C1 segment of cervical spinal cord (tissue), 14 donors: ENCODE data around the gene ZSWIM1.
A peak's percentile ranks its signal among the peaks of the same experiment; 100 is the strongest.

Source experiments
- DNase-seq, 14 donors: peaks; one replicate each; lab custom pipeline; 2025; lab: John Stamatoyannopoulos, UW

The ZSWIM1 gene

DNA sequence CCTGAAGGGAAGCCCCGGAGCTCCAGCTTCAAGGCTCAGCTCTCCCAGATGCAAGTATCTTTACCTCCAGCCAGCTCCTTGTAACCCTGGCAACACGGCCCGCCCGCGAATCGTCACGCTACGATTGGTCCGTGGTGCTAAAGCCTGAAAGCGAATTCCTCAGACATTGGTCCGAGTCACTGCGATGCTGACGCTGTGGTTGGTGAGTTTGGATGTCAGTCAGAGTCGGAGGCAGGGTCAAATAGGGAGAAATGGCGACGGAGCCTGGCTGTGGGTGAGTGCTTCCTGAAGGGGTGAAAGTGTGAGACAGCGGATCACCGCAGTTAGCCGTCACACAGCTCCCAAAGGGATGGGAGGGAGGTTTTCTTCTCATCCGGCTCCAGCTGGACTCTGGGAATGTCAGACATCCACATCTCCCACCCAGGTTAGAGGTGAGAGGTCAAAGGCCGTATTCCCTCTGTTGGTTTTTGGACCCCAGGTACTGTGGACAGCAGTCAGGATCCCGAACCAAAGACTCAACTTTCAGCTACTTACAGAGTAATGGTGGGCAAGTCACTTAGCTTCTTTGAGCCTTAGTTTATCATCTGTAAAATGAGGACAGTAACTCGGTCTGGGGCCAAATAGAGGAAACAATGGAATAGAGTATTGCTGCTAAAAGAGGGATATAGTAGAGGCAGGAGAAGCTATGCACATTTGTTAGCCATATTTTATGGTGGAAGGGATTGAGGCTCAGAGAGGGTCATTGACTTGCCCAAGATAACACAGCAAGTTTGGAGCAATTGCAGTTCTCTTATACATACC, at the start of gene ZSWIM1:
TSS of gene ZSWIM1 (plus strand) at position 240 of the 801 bp plus-strand sequence. CDS start 1,366 bp downstream, outside the sequence.
- peak; percentile 63 to 99 (median 92) for DNase-seq

DNA sequence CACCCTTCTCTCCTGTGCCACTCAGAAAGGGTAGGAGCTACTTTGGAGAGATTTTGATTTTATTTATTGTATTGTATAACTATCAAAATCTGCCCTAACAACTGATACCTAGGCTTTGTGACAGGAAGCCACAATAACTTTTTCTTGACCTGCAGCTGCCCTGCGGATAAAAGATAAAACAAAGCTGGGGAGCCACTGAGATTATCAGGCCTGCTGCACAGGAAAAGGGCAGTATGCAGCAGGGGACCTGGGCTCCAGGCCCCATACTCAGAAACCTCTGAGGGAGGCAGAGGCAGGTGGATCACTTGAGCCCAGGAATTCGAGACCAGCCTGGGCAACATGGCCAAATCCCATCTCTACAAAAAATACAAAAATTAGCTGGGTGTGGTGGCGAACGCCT, 48.4 kb upstream of the ZSWIM1 start:
- DNase-seq = no peak

DNA sequence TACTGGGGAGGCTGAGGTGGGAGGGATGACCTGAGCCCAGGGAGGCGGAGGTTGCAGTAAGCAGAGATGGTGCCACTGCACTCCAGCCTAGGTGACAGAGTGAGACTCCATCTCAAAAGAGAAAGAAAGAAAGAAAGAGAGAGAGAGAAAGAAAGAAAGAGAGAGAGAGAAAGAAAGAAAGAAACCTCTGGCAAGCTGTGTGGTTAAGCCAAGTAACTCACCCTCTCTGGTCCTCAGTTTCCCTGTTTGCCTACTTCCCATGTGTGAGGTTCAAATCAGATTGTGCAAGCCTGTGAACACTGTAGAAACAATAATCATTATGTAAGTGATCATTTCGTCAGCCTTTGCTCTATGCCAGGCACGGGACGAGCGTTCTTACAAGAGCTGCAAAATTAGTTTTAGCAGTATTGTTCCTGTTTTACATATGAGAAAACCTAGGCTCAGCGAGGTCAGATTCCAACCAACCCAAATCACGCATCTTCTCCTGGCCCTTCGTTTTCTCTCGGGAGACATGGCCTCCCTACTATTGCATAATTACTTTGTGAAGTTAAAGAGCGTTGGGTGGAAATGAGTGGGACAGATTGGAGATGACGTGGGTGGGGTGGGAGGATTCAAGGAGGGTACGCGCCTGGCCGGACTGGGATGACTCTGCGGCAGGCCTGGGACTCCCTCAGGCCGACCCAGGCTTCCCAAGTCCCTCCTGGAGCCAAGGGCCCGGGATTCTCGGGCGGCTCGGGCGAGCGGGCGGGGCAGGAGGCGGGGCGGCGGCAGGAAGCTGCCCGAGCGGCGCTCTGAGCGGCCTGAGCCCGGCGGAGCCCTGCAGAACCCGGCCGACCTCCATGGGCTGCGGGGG, 47.8 kb upstream of the ZSWIM1 start, which contains the start of gene SNX21:
TSS of gene SNX21 (plus strand) at position 770 of the 853 bp plus-strand sequence. CDS start 121 bp downstream, outside the sequence.
- DNase-seq = peak in 12 of 14 donors; percentile 36 to 83 (median 70)

GRCh38 chr20:45833883-45834796, 46.9 kb upstream of the ZSWIM1 start:
- peak in 13 of 14 donors; percentile 36 to 83 (median 68) for DNase-seq

GRCh38 chr20:45834797-45835161, 46.2 kb upstream of the ZSWIM1 start:
- DNase-seq = no peak

DNA sequence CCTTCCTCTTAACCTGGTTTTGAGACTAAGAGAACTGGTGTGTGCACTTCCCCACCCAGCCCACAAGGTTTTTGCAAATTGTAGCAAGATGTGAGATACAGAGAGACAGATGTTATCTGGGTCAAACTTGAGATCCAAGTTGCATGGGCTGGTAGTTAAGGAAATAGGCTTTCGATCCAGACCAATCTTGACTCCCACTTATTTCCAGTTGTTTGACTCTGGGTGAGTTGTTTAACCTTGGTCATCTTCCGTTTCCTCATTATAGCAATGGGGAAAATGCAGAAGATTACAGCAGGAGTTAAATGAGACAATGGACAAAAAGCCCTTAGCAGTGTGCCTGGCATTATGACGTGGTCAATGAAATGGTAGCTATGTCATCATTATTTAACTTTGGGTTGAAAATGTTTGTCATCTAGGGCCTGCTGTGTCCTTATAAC, 45.7 kb upstream of the ZSWIM1 start:
- DNase-seq = no peak

DNA sequence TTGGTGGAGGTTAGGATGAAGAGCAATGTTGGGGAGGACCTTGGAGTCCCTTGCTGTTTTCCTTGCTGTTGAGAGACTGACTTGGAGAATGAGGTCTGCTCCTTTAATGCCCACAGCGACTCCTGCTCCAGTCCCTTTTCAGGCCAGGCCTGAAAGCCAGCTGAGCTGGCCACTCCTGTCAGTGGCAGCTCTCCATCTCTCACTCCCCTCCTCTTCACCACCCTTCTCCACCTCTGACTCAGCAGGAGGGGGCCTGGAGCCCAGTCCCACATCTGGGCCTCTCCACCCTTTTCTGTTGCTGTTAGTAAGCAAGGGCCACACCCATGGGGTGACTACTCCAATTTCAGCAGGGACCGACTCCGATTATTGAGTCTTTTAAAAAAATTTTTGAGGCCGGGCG, 45.2 kb upstream of the ZSWIM1 start:
- DNase-seq = peak in 3 of 14 donors; percentile 5 to 48 (median 7)

GRCh38 chr20:45836841-45837240, 44.2 kb upstream of the ZSWIM1 start:
- no peak for DNase-seq

GRCh38 chr20:45840700-45841198, 40.3 kb upstream of the ZSWIM1 start:
- DNase-seq = peak in 1 of 14 donors; percentile 10

GRCh38 chr20:45841407-45842129, 39.5 kb upstream of the ZSWIM1 start:
- DNase-seq = no peak

DNA sequence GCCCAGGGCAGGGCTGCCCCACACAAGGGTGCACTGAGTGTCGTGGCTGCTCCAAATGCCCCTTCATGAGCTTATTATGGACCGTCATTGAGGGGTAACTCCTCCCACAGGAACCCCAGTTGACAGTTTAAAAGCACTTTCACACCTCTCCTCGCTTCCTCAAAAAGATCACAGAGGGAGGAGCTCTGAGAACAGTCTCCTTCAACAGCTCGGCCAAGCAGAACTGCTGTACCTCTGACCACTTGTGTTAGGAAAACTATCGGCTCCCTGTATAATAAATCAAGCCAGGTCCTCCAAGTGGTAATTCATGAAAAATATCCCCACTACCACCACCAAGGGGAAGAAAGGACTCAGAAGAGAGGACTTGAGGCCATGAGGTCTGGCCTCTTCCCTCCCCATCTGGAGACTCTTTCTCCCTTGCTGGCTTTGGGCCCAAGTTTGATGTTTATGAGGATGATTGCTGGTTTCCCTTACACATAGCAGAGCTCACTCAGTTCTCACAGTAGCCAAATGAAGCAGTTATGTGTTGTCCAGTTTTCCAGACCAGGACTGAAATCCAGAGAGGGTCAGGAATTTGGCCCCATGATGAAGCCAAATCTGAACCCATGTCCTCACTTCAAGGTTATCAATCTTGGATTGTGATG, 38.7 kb upstream of the ZSWIM1 start:
- DNase-seq = no peak

GRCh38 chr20:45843506-45843905, 37.5 kb upstream of the ZSWIM1 start:
- no peak for DNase-seq

DNA sequence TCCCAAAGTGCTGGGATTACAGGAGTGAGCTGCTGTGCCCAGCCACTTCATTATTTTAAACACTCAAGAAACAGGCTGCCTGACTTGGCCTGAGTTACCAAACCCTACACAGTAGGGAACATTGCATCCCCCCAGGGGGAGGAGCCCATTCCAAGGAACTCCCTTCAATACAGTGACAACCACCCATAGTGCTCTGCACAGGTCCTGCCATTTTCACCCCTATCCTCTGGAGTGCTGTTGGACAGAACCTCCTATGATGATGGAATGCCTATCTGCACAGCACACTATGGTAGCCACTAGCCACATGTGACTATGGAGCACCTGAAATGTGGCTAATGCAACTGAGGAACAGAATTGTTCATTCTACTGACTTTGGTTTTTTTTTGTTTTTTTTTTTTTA, 35.6 kb upstream of the ZSWIM1 start:
- no peak for DNase-seq

- no peak for DNase-seq
Observed at GRCh38 chr20:45848421-45848820, 32.6 kb upstream of the ZSWIM1 start.

DNA sequence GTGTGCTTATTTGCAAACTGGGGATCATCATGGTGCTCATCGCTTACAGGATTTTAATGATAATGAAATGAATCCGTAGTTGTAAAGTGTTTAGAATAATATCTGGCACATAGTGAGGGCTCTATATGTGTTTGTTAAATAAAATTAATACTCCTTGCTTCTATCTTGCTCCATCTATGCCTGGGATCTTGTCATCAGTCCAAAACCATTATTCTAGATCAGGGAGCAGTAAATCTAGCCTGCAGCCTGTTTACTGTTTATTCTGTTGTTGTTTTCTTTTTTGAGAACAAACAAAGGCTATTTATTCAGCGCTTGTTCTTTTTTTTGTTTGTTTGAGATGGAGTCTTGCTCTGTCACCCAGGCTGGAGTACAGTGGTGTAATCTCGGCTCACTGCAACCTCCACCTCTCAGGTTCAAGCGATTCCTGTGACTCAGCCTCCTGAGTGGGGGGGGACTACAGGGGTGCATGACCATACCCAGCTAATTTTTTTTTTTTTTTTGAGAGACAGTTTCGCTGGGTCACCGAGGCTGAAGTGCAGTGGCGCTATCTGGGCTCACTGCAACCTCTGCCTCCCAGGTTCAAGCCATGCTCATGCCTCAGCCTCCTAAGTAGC, 32.0 kb upstream of the ZSWIM1 start:
- DNase-seq = no peak

DNA sequence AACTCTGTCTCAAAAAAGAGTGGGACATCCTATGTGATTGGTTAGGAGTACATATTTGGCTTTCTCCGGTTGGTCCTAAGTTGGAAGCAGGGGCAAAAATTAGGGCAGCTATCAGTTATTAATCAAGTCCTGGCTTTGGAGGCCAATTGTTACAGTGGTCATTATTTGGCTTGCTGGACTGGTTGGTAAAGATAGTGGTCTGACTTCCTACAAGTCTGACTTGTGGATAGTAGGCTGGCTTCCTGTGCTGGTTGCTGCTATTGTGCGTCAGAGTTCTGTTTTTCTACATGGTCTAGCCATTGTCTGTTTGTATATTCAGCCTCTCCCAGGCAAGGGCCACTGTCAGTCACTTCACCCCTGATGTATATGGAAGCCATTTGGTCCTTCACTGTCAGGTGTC, 30.8 kb upstream of the ZSWIM1 start:
- no peak for DNase-seq

- DNase-seq = no peak
Observed at GRCh38 chr20:45850926-45851325, 30.1 kb upstream of the ZSWIM1 start.

DNA sequence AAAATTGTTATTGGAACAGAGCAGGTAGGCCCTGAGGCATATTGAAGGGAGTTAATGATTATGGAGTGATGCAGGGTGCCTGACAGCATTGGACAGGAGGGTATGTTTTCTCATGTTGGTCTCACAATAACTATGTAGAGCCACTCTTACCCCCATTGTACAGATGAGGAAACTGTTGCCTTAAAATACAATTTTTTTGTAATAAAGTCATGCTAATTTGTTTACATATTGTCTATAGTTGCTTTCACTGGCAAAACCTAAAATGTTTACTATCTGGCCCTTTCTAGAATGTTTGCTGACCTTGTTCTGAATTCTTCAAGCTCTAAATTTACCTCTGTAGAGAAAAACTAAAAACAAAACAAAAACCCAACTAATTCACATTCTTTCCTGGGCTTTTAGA, 29.5 kb upstream of the ZSWIM1 start:
- DNase-seq = no peak

- DNase-seq = no peak
Observed at GRCh38 chr20:45852326-45852725, 28.7 kb upstream of the ZSWIM1 start.

DNA sequence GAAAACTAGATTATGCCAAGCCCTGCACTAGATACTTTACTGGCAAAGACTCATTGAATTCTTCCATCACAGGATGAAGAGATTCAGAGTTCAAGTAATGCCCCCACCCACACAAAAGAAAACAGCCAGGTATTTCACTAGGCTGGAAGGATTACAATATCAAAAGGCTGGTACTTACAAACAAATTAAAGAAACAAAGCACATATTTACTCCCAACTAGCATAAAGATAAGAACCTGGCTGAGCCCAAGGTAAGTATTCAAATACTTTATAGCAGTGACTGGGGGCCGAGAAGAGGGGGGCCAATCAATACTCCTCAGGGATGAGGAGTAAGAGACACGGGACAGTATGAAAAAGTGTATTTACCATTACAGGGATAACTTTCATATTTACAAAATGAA, 27.5 kb upstream of the ZSWIM1 start:
- no peak for DNase-seq
